HCT116 (cell line): Measurements from ENCODE around the gene LIMA1. TPM values are rescaled to one million over a fixed set of nuclear protein-coding genes. Genes with fewer than 3 reads are reported as not detected.

Source experiments
- ATAC-seq: fragments of 200-7000 bp; cut with Tn5 transposase; 2 replicates; pipeline ENCODE4 v1.9.1; 2020; ENCODE audit warnings: mild to moderate bottlenecking, moderate library complexity
- BruUV-seq: library from RNA; stranded (reverse); fragments of 400-500 nt; replicated peaks from 2 replicates; lab custom pipeline; 2021; lab: Mats Ljungman, UMichigan
- CTCF ChIA-PET: fragments of 300-600 bp; sonication (Branson Sonifier 250); formaldehyde crosslinking; loops from one replicate; lab custom pipeline; 2021; ENCODE audit warnings: antibody characterized with exemption; lab: Charles Lee
- POLR2A ChIA-PET: fragments of 300-600, 350-600 bp; sonication (Branson Sonifier 250); formaldehyde crosslinking; loops from one replicate; lab custom pipeline; 2021; ENCODE audit warnings: antibody characterized with exemption; lab: Charles Lee
- RAD21 ChIA-PET, 2 experiments: fragments of 300-600 bp; sonication (Branson Sonifier 250); formaldehyde crosslinking; loops; one replicate each; lab custom pipeline; 2023; ENCODE audit warnings: low total read pairs in 2 of 2; ENCODE audit not compliant: uncharacterized antibody in 2 of 2, unreplicated experiment in 2 of 2, low non-redundant PET in 1 of 2; lab: Charles Lee
- DNase-seq: peaks from one replicate; pipeline ENCODE4 v3.0.0-alpha.2; 2010; ENCODE audit warnings: low read depth, low spot score
- H2AFZ ChIP-seq: fragments of 200-600 bp; shearing (Covaris generic), sonication (generic); 2 replicates; pipeline ENCODE4 v1.6.1; 2017; ENCODE audit warnings: low read depth, mixed run types, mixed read lengths, antibody characterized with exemption, low read length; ENCODE audit not compliant: poor library complexity, severe bottlenecking
- H3K27ac ChIP-seq: 2 replicates; pipeline ENCODE4 v1.5.1; 2012; ENCODE audit warnings: low read depth, low read length
- H3K27me3 ChIP-seq: fragments of 200-600 bp; sonication (generic); 2 replicates; pipeline ENCODE4 v1.6.1; 2016; ENCODE audit warnings: mixed run types, low read length, mixed read lengths; ENCODE audit not compliant: insufficient read depth
- H3K36me3 ChIP-seq, 2 experiments: fragments of 200-500 bp in 1 of 2; fragments of 200-600 bp in 1 of 2; sonication (Bioruptor generic) in 1 of 2; sonication (generic) in 1 of 2; 2 replicates each; pipeline versions ENCODE4 v1.5.1 to v1.6.1; 2014 to 2016; ENCODE audit warnings: low read length in 2 of 2, inconsistent platforms in 1 of 2, mixed read lengths in 1 of 2, mixed run types in 1 of 2; ENCODE audit not compliant: insufficient read depth in 2 of 2, control insufficient read depth in 1 of 2
- H3K4me1 ChIP-seq, 2 experiments: fragments of 200-600 bp in 1 of 2; sonication (generic) in 1 of 2; 2 replicates each; pipeline versions ENCODE4 v1.5.1 to v1.6.1; 2012 to 2017; ENCODE audit warnings: low read length in 2 of 2, inconsistent platforms in 1 of 2, mild to moderate bottlenecking in 1 of 2, mixed read lengths in 1 of 2, mixed run types in 1 of 2, moderate library complexity in 1 of 2; ENCODE audit not compliant: insufficient read depth in 2 of 2, control insufficient read depth in 1 of 2
- H3K4me2 ChIP-seq: fragments of 200-600 bp; sonication (generic); 2 replicates; pipeline ENCODE4 v1.6.1; 2017; ENCODE audit warnings: mixed run types, low read length, mixed read lengths
- H3K4me3 ChIP-seq, 2 experiments: fragments of 200-600 bp in 1 of 2; sonication (generic) in 1 of 2; replicated peaks in 1 of 2; 2 replicates each; pipeline ENCODE4 v1.5.1; 2011 to 2016; ENCODE audit warnings: low read length in 2 of 2, control low read depth in 1 of 2, low read depth in 1 of 2, mild to moderate bottlenecking in 1 of 2, mixed read lengths in 1 of 2, mixed run types in 1 of 2
- H3K79me2 ChIP-seq: fragments of 200-600 bp; sonication (generic); 2 replicates; pipeline ENCODE4 v1.6.1; 2017; ENCODE audit warnings: mild to moderate bottlenecking, mixed run types, low read length, moderate library complexity, mixed read lengths; ENCODE audit not compliant: insufficient read depth
- H3K9ac ChIP-seq: fragments of 200-600 bp; sonication (generic); 2 replicates; pipeline ENCODE4 v1.6.1; 2016; ENCODE audit warnings: low read length, mixed read lengths
- H3K9me2 ChIP-seq: fragments of 200-600 bp; sonication (generic), shearing (Covaris generic); 2 replicates; pipeline ENCODE4 v1.6.1; 2017; ENCODE audit warnings: mixed run types, mild to moderate bottlenecking, moderate library complexity; ENCODE audit not compliant: insufficient read depth
- H3K9me3 ChIP-seq, 2 experiments: fragments of 200-500 bp in 1 of 2; fragments of 200-600 bp in 1 of 2; sonication (Bioruptor generic) in 1 of 2; sonication (generic) in 1 of 2; 2 replicates each; pipeline ENCODE4 v1.6.1; 2014 to 2017; ENCODE audit warnings: low read length in 2 of 2, mixed read lengths in 2 of 2, inconsistent platforms in 1 of 2, low read depth in 1 of 2, mild to moderate bottlenecking in 1 of 2, mixed run types in 1 of 2, moderate library complexity in 1 of 2; ENCODE audit not compliant: control insufficient read depth in 1 of 2, insufficient read depth in 1 of 2
- H4K20me1 ChIP-seq: fragments of 200-600 bp; sonication (generic), shearing (Covaris generic); 2 replicates; pipeline ENCODE4 v1.6.1; 2017; ENCODE audit warnings: mixed run types, mild to moderate bottlenecking, moderate library complexity; ENCODE audit not compliant: insufficient read depth
- ATF3 ChIP-seq: IDR thresholded peaks from 2 replicates; pipeline ENCODE4 v1.6.1; 2012
- CBX3 ChIP-seq: IDR thresholded peaks from 2 replicates; pipeline ENCODE4 v1.6.1; 2012; ENCODE audit warnings: low read depth
- CEBPB ChIP-seq: IDR thresholded peaks from 2 replicates; pipeline ENCODE4 v1.6.1; 2012; ENCODE audit warnings: low read depth
- EGR1 ChIP-seq: IDR thresholded peaks from 2 replicates; pipeline ENCODE4 v1.6.1; 2012; ENCODE audit warnings: low read depth
- EZH2 ChIP-seq: fragments of 200-600 bp; sonication (generic); IDR thresholded peaks from 2 replicates; pipeline ENCODE4 v1.6.1; 2017; ENCODE audit warnings: antibody characterized with exemption, mixed run types
- FOSL1 ChIP-seq: IDR thresholded peaks from 2 replicates; pipeline ENCODE4 v1.6.1; 2012; ENCODE audit warnings: low read depth
- JUND ChIP-seq: IDR thresholded peaks from 2 replicates; pipeline ENCODE4 v1.6.1; 2012
- MAX ChIP-seq: IDR thresholded peaks from 2 replicates; pipeline ENCODE4 v1.6.1; 2012
- POLR2A ChIP-seq: IDR thresholded peaks from 2 replicates; pipeline ENCODE4 v1.7.0; 2011; ENCODE audit warnings: borderline replicate concordance; ENCODE audit not compliant: insufficient read depth, insufficient read length; ENCODE audit errors: extremely low read depth
- POLR2AphosphoS5 ChIP-seq: IDR thresholded peaks from 2 replicates; pipeline ENCODE4 v1.6.1; 2011; ENCODE audit warnings: mild to moderate bottlenecking, low read depth, low read length, moderate library complexity
- RAD21 ChIP-seq: IDR thresholded peaks from 2 replicates; pipeline ENCODE4 v1.6.1; 2012; ENCODE audit warnings: low read depth, mild to moderate bottlenecking
- SIN3A ChIP-seq: IDR thresholded peaks from 2 replicates; pipeline ENCODE4 v1.6.1; 2012; ENCODE audit warnings: low read depth
- SP1 ChIP-seq: IDR thresholded peaks from 2 replicates; pipeline ENCODE4 v1.6.1; 2012; ENCODE audit warnings: low read depth
- SRF ChIP-seq: IDR thresholded peaks from 2 replicates; pipeline ENCODE4 v1.6.1; 2012; ENCODE audit warnings: low read depth
- YY1 ChIP-seq: IDR thresholded peaks from 2 replicates; pipeline ENCODE4 v1.6.1; 2011; ENCODE audit warnings: low read length, low read depth, moderate library complexity, mild to moderate bottlenecking; ENCODE audit not compliant: insufficient replicate concordance; ENCODE audit errors: extremely low read depth
- ZFX ChIP-seq: fragments of 450-650 bp; IDR thresholded peaks from 2 replicates; pipeline ENCODE4 v1.6.1; 2017
- ZNF274 ChIP-seq: fragments of 200-500 bp; sonication (Bioruptor generic); IDR thresholded peaks from 2 replicates; pipeline ENCODE4 v1.6.1; 2014; ENCODE audit warnings: mild to moderate bottlenecking, low read depth, low read length, inconsistent platforms
- intact Hi-C: fragments of 100-400 bp; cut with micrococcal nuclease; formaldehyde crosslinking; loops from 2 replicates; pipeline ENCODE4 v1.10.0; 2022
- total RNA-seq: library from RNA; stranded (reverse); gene quantifications from one replicate; pipeline ENCODE4 v1.2.1, GENCODE V29; 2021; ENCODE audit not compliant: unreplicated experiment
- TF ChIP-seq, protein P1 (sequence below): IDR thresholded peaks from 2 replicates; pipeline ENCODE4 v1.6.1; 2012; ENCODE audit warnings: low read depth

LIMA1 gene
- total RNA-seq, 1 experiment from 2014 or later: 79.6 TPM

- peaks cover 11 to 27% of the 10 kb centered on the region in 2 experiments for H3K4me1 ChIP-seq
- DNase-seq (no peak), ATAC-seq (no peak)
- no peaks in the 10 kb centered on the region for H4K20me1 ChIP-seq
- H3K36me3 ChIP-seq: no peaks in the 10 kb centered on the region
- H3K27me3 ChIP-seq: no peaks in the 10 kb centered on the region
- POLR2A ChIA-PET: no interaction called here
- BruUV-seq: no TSS peak
- RAD21 ChIA-PET: no interaction called here
- no peaks in the 10 kb centered on the region for H3K9me2 ChIP-seq
- TF ChIP-seq ZFX (no peak), MAX (no peak), ATF3 (no peak), RAD21 (no peak), CBX3 (no peak), FOSL1 (no peak), SIN3A (no peak), SP1 (no peak), JUND (no peak), SRF (no peak), EZH2 (no peak), YY1 (no peak), POLR2AphosphoS5 (no peak), ZNF274 (no peak), CEBPB (no peak), EGR1 (no peak), POLR2A (no peak)
- TF ChIP-seq, protein P1, sequence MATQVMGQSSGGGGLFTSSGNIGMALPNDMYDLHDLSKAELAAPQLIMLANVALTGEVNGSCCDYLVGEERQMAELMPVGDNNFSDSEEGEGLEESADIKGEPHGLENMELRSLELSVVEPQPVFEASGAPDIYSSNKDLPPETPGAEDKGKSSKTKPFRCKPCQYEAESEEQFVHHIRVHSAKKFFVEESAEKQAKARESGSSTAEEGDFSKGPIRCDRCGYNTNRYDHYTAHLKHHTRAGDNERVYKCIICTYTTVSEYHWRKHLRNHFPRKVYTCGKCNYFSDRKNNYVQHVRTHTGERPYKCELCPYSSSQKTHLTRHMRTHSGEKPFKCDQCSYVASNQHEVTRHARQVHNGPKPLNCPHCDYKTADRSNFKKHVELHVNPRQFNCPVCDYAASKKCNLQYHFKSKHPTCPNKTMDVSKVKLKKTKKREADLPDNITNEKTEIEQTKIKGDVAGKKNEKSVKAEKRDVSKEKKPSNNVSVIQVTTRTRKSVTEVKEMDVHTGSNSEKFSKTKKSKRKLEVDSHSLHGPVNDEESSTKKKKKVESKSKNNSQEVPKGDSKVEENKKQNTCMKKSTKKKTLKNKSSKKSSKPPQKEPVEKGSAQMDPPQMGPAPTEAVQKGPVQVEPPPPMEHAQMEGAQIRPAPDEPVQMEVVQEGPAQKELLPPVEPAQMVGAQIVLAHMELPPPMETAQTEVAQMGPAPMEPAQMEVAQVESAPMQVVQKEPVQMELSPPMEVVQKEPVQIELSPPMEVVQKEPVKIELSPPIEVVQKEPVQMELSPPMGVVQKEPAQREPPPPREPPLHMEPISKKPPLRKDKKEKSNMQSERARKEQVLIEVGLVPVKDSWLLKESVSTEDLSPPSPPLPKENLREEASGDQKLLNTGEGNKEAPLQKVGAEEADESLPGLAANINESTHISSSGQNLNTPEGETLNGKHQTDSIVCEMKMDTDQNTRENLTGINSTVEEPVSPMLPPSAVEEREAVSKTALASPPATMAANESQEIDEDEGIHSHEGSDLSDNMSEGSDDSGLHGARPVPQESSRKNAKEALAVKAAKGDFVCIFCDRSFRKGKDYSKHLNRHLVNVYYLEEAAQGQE: no peak
- CTCF ChIA-PET: no interaction called here
- no peaks in the 10 kb centered on the region for H3K79me2 ChIP-seq
- no peak overlapping the region for H3K27ac ChIP-seq
- intact Hi-C loops: loop anchor here (2.0 kb wide), 1 partner anchor 133 kb away; no protein-coding TSS in a partner anchor
- no peak overlapping the region for H3K4me2 ChIP-seq
- H3K9me3 ChIP-seq: no peaks in the 10 kb centered on the region
- H3K4me3 ChIP-seq: no peak overlapping the region
- H3K9ac ChIP-seq: no peak overlapping the region
- no peak overlapping the region for H2AFZ ChIP-seq
Observed at GRCh38 chr12:50315803-50316202, 32.5 kb upstream of the LIMA1 start.
